Lower leg skin (tissue), 4 donors: ENCODE data around the gene PELI3. TPM values are rescaled to one million over a fixed set of nuclear protein-coding genes. Genes with fewer than 3 reads are reported as not detected.

Experiments used
- DNase-seq, 2 donors: peaks; one replicate each; pipeline ENCODE4 v3.0.0-alpha.2; 2019; ENCODE audit warnings: low spot score in 2 of 2
- H3K4me3 ChIP-seq: fragments of 200-600 bp; sonication (generic); 2 replicates; pipeline ENCODE4 v1.5.1; 2017; ENCODE audit warnings: mild to moderate bottlenecking, low read depth; ENCODE audit not compliant: poor library complexity, severe bottlenecking
- CTCF ChIP-seq, 3 donors: fragments of 450-650 bp; IDR thresholded peaks; one replicate each; pipeline ENCODE4 v1.5.1; 2016; ENCODE audit warnings: antibody characterized with exemption in 3 of 3, mild to moderate bottlenecking in 3 of 3, moderate library complexity in 2 of 3
- POLR2A ChIP-seq, 2 donors: fragments of 450-650 bp; IDR thresholded peaks; one replicate each; pipeline ENCODE4 v1.6.1; 2016 to 2017; ENCODE audit warnings: antibody characterized with exemption in 2 of 2, mild to moderate bottlenecking in 1 of 2, moderate library complexity in 1 of 2
- WGBS, 2 donors: methylation state at CpG; one replicate each; pipeline ENCODE4 v1.1.5; 2018; 5-methylcytosine and 5-hydroxymethylcytosine counted together
- intact Hi-C: fragments of 100-400 bp; cut with DNase I; formaldehyde crosslinking; loops from one replicate; pipeline ENCODE4 v1.15.0; 2023; ENCODE audit warnings: low total_unique reads
- total RNA-seq, 4 donors: library from RNA; depleted of rRNA; stranded (reverse); fragments of >200 nt; gene quantifications; one replicate each; pipeline ENCODE4 v1.1.0, GENCODE V29; 2016

PELI3 gene
- total RNA-seq, 4 donors from 2014 or later = 14.3 to 22.0 (median 17.1) TPM

- peak; percentile 95 to 99 for DNase-seq
- intact Hi-C loops = no loop called here
- 2% methylated on average over 32 to 52 of the region's 62 CpGs for WGBS, 2 donors
- peak within 1 kb of the TSS; percentile 61 for H3K4me3 ChIP-seq
- TF ChIP-seq POLR2A (IDR thresholded peaks at IDR 0.05) (no peak), CTCF (IDR thresholded peaks at IDR 0.05) (no peak)
These were observed 13.6 kb downstream of the PELI3 start, which contains the start of gene DPP3 for GRCh38 chr11:66480117-66480938. Gene DPP3 (plus strand): TSS chr11:66480434. CDS start chr11:66482201, 1,767 bp downstream.

- intact Hi-C loops = no loop called here
- H3K4me3 ChIP-seq = no peak overlapping the region
- no peak for DNase-seq
- no peak for TF ChIP-seq POLR2A (IDR thresholded peaks at IDR 0.05)
- no peak for TF ChIP-seq CTCF (IDR thresholded peaks at IDR 0.05)
- WGBS, 2 donors = 79 to 82% methylated on average over 7 of the region's 7 CpGs
These were observed 18.2 kb downstream of the PELI3 start for GRCh38 chr11:66484806-66485380.

- TF ChIP-seq POLR2A (IDR thresholded peaks at IDR 0.05) = no peak
- no peak for TF ChIP-seq CTCF (IDR thresholded peaks at IDR 0.05)
- WGBS, 2 donors = 89 to 90% methylated on average over 10 of the region's 10 CpGs
These were observed 22.3 kb downstream of the PELI3 start for GRCh38 chr11:66488957-66489356.

GRCh38 chr11:66489636-66490035 lies 22.9 kb downstream of the PELI3 start:
- H3K4me3 ChIP-seq = no peak overlapping the region
- no peak for DNase-seq
- 88 to 94% methylated on average over 7 of the region's 7 CpGs for WGBS, 2 donors
- TF ChIP-seq CTCF (IDR thresholded peaks at IDR 0.05) (no peak), POLR2A (IDR thresholded peaks at IDR 0.05) (no peak)
- intact Hi-C loops = no loop called here

More at GRCh38 chr11:66488957-66489356, 22.3 kb downstream of the PELI3 start:
- H3K4me3 ChIP-seq = no peak overlapping the region
- intact Hi-C loops = no loop called here
- no peak for DNase-seq

- TF ChIP-seq CTCF (IDR thresholded peaks at IDR 0.05) (no peak), POLR2A (IDR thresholded peaks at IDR 0.05) (no peak)
- no peak for DNase-seq
- H3K4me3 ChIP-seq = no peak overlapping the region
- intact Hi-C loops = no loop called here
- WGBS, 2 donors = 75 to 78% methylated on average over 19 to 20 of the region's 20 CpGs
These were observed 24.7 kb downstream of the PELI3 start for GRCh38 chr11:66491315-66491935.
